ENCODE data around the gene DISC1.
A peak's percentile ranks its signal among the peaks of the same experiment; 100 is the strongest.
"Not testable (repeated sequence)": the region's sequence is repeated elsewhere in the genome, so short reads cannot be mapped to it uniquely, and the experiment has no call there.

The DISC1 gene

DNA sequence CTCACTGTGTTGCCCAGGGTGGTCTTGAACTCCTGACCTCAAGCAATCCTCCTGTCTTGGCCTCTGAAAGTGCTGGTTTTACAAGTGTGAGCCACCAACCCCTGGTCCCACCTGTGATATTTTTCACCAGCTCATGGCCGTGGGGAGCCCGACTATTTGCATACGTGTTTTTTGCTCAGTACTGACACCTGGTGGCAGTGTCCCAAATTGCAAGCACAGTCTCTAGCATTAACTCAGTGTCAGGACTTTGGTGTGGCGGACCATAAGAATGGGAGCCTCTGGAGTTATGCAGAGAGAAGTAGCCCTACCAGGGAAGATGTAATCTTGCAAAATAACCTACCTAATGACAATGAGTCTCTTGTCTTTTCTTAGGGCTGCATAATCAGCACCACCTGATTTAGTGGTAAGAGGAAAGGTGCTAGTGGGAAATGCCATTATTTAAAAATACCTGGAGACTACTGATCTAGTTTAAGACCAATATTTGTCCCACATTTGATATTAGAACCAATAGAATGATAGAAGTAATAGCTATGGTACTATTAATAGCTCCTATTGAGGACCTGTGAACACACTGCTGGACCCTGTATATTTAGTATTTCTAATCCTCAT, 305.4 kb downstream of the DISC1 start:
- DNase-seq (ENCODE audit: low spot score), result no peak

DNA sequence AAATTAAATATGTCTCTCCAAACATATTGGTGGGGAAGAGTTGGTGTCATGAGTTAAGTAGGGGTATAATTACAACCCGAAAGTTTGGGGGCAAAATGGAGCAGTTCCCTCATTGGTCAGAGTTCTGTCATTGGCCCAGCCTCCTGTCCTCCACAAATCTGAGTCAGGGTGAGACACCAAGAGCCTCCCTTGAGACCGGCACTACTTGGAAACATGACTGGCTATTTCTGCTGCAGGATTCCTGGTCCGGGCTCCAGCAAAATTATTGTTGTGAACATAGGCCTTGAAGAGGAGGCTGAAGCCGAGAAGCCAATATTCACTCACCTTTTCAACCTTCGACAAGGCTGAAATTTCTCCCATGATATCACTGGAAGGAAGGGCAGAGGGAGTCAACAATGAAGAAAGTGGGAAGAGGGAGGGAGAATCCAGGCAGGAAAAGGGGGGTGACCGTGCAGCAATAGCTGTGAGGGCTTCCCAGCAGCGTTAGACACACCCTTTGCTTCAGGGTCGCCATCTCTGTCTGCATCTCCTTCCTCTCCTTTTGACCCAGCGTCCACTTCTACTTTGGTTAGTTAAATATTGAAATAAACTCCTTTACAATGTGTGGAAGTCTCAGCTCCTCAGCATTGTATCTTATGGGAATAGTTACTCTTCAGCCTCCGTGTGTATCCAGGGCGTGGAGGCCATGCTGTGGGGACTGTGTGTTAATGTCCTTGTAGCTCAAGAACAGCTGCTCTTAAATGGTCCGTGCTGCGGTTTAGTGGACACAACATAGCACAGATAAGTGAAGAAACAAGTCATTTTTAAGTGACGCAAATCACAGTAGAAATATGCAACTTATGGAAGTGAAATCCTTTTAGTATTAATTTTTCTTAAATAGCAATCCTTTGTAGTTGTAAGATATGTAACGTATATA, 307.4 kb downstream of the DISC1 start:
- no peak for DNase-seq (ENCODE audit: low spot score)

DNA sequence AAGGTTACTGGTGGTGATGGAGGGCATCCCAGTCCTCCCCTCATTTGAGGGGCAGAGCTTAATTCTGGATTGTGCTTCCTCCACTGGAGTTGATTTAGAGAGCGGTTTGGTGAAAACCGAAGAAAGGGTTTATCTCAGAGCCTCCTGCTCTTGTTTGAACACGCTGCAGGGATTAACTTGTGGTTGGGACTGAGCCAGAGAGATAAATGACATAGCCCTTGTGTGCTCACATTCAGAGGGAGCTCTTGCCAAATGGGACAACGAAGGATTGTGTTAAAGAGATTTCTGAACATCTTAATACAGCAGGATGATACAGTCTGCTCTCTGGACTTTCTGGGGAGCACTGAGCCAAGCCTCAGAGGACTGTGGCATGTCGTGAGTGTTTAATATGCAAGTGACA, 308.2 kb downstream of the DISC1 start:
- peak; percentile 34 for DNase-seq (ENCODE audit: low spot score)

DNA sequence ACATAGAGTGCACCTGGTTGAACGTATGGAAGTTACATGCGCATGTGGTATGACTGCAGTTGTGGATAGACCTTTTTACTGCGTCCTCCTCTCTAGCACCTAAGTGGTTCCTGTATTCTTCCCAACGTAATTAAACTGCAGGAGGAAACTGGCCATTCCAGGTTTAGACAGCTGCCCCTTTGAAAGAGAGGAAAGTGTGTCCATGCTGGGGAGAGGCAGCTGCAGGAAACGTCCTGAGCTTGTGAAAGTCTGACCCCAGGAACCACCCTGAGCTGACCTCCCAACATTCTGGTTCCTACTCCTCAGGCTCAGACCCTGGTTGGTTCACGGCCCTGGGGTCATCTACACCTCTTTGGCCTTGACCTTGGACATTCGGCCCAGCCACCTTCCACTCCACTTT, 309.3 kb downstream of the DISC1 start:
- DNase-seq (ENCODE audit: low spot score), result no peak

DNA sequence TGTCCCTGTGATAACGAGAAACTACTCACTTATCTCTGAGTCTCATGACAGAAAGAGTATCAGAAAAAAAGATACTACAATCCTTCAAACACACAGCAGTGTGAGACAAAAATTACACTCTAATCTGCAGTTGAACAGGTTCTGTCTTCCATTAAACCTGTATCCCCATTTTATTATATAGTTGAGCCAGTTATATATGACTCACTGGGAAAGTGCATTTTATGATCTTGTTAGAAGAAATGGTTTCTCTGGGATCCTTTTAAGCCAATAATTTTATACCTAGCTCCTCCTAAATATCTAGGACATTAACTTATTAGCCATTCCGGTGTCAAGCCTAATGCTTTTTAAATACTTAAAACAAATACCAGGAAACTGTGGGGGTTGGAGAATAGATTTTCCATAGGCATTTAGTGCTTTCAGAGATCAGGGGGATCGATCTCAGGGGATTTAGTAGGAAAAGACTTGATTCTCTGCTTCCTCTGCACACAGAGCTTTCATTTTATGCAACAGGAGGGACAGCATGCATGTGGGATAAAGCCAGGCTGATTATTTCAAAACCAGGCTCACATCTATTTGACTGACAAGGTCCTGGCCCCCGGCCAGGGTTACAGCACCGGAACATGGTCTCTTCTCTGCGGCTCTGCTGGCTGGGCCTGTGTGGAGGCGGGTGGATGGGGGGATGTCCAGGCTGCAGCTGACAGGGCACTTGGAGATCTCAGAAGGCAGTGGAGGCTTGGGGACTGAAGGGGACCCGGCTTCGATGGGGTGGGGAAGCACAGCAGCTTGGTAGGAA, 310.6 kb downstream of the DISC1 start:
- DNase-seq (ENCODE audit: low spot score), result no peak

DNA sequence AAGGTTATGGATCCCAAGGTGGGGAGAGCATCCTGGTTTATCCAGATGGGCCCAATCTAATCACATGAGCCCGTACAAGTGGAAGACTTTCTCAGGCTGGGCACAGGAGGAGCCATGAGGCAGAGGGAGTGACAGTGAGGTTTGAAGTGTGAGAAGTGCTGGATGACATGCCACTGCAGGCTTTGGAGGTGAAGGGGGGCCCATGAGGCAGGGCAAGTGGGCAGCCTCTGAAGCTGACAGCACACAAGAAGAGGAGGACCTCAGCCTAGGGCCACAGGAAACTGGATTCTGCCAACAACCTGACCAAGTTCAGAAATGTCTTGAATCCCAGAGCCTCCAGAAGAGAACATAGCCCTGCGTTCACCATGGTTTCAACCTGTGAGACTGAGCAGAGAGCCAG, 311.6 kb downstream of the DISC1 start:
- DNase-seq (ENCODE audit: low spot score), result no peak

DNA sequence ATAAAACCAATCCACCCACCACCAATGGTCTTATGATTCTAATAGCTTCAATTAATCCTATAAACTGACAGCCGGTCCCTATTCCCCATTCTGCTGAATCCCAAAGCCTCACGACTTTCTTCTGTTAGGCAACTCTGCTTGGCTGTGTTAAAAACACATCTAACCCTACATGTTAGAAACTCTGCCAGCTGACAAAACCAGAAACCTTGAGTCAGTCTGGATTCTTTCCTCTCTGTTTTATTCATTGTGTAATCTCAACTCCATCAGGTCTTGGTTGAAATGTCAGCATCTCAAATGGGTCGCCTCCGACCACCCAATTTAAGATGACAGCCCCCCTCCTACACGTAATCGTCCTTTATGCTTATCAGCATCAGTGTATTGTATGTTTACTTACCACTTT, 312.1 kb downstream of the DISC1 start:
- DNase-seq (ENCODE audit: low spot score), result no peak

DNA sequence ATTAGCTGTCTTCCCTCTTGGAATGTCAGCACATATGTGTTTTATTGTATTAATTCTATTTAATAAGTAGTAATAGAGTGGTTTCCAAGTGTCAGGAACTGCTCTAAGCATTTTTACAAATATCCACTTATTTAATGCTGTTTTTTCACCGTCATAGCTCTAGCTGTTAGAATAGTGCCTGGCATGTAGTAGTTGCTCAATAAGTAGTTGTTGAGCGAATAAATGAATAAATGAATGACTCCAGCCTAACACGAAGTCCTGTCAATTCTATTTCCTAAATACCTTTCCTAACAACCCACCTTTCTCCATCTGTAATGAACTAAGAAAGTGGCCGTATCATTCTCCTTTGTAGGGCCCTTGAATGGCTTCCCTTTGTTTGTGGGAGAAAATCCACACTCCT, 312.5 kb downstream of the DISC1 start:
- DNase-seq (ENCODE audit: low spot score), result no peak

DNA sequence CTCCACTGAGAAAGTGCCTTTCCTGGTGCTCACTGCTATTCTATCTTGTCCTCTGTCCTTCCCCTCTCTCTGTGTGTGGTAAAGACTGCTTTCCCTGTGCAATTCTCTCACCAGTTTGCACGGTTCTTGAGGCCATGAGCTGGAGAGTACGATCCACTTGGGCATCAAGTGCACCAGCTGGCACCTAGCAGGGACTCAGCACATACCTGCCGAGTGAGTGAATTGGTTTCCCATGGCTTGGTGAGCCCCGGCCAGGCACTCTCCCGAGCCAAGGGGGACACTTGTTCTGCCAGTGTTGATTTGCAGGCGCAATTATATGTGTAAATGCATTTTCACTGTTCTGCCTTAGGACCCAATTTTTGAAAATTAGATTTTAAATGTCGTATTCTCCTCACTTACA, 313.5 kb downstream of the DISC1 start:
- DNase-seq (ENCODE audit: low spot score), result no peak

DNA sequence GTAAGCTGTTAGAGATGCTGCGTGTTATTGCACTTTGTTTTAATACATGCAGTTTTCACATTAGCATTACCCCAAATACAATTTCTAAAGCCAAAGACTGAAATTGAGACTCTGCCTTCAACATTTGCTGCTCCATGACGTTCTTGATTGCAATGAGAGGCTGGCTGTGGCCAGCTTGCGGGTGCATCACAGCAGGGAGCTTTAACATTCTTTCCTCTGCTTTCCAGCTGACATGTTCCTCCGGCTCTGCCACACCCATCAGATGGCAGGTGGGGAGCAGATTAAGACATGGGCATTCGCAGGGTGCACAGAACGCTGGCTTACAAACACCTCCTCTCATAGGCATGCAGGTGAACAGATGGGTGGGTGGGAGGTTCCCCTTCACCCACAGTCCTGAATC, 314.1 kb downstream of the DISC1 start:
- no peak for DNase-seq (ENCODE audit: low spot score)

DNA sequence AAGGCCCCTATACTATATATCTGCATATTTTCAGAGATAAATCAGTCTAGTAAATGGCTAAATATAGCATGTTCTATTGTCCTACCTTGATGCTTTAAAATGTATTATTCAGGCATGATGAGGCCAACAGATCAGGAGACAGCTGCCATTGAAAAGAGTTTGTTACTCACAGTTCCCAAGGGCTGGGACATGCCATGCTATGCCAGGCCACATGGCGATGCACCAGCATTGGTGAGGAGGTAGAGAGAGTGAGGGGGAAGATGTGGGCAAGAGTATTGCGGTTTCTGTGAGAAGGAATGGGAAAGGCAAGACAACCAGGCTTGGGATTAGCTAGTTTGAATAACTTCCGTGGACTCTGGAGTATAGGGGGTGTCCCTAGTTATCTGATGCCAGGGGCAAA, 316.5 kb downstream of the DISC1 start:
- DNase-seq (ENCODE audit: low spot score), result no peak

DNA sequence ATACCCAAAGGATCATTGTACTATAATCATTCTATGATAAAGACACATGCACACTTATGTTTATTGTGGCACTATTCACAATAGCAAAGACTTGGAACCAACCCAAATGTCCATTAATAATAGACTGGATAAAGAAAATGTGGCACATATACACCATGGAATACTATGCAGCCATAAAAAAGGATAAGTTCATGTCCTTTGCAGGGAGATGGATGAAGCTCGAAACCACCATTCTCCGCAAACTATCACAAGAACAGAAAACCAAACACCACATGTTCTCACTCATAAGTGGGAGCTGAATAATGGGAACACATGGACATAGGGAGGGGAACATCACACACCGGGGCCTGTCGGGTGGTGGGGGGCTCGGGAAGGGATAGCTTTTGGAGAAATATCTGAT, 321.5 kb downstream of the DISC1 start:
- not testable (repeated sequence) for DNase-seq (ENCODE audit: low spot score)

DNA sequence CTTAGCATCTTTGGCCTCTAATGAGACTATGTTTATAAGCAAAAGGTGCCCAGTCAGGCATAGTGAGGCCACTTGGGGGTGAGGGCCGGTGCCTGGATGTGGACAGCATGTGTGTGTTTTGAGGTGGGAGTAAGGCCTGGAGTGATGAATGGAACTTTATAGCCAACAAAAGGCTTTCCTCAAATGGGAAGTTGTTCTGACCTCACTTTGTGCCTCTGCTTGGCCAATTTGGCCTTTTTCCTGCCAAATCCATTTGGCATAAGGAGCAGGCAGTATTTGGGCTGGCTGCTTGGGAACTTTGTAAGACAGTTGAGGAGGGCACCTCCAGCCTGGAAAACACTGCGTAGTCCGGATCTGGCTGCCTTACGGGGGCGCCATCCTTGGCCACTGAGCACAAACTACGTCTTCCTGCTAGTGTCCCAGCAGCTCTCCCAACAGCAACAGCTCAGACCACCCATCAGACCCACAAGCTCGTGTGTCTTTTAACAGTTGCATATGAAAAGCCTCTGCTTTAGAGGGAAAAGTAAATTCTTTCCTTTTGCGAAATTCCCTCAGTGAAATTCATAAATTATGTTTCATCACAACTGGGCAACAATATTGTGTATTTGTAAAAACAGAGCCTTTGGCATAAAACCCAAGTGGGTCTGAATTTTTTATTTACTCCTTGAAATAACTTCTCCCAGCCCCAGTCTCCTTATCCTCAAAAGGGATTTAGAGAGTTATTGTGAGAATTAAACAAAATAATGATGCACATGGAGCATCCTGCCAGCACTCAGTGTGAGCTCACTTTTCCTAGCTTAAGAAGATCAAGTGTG, 322.9 kb downstream of the DISC1 start:
- peak; percentile 53 for DNase-seq (ENCODE audit: low spot score)

DNA sequence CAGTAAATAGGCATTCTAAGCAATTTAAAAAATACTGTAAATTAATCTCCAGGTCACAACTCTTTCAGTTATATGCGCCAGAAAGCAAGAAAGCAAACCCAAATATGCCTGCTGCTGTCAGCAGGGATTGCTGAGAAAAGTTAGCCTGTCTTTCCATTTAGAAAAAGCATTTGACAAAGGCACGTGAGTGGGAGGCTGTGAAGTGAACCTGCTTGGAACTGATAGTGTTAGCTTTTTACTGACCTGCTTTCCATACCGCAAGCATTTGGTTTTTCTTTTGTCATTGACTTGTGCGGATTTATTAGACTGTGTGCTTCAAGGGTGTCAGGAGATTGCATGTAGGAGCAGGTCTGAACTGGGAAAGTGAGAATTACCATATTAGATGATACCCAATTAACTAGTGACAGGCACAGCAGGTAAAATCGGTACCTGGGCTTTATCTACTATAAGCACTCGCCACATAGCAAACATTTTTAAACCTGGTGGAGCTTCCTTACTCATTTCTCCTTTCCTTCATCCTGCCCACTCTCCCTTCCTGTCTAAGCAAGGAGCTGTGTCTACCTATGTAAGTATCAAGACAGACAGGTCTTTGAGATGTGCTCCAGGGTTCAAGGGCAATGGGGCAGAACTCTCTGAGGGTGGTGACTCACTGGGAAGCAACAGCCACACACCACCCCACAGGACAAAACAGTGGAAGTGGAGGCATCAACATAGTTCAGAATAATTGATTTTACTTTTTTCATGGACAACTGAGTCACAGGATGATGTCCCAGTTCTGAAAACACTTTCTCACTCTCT, 323.9 kb downstream of the DISC1 start:
- DNase-seq (ENCODE audit: low spot score), result no peak

DNA sequence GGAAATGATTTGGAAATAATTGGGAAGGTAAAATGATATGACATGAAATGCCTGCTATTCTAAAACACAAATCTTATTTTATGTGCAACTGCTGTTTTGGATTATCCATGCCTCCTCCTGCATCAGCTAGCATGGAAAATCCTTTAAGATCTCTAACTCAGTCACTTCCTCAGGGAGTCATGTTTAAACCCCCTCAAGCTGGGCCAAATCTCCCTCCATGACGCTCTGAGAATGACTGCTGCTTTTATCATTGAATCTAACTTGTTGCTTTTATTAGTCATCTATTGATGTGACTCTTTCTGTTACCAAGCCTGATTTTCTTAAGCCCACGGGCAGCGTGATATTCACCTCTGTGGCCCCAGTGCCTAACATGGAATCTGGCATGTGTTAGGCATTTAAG, 324.8 kb downstream of the DISC1 start:
- DNase-seq (ENCODE audit: low spot score), result no peak

DNA sequence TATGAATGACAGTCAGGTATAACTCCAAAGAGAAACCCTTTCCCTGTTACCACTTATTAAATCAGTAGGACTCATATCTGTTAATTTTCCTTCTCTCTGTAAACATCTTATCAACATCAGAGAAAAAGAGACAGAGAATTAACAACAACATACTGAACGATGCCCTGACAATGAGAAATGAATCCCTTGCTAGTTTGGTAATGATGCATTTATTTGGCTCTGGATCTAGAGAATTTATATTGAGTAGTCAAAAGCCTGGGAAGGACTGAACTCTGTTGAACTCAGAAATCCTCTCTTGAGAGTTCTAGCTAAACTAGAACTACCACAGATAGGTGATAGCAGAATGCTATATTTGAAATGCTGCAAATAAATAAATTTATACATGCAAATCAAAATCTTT, 325.6 kb downstream of the DISC1 start:
- DNase-seq (ENCODE audit: low spot score), result no peak

DNA sequence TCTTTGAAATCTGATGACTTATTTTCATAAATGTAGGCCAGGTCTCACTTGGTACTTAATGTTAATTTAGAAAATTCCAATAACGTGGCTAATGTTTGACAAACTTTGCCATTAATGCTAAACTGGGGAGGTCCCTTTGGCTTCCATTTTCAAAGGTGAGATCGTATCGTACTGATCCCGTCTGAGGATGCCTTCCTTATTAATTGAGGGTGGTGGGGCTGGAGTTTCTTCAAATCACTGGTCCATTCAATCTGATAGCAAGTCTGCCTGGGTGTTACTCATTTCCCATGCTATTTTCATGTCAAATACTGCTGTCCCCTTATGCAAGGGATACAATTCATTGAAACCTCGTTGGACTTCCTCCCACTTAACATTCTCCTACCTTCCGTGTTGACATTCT, 327.1 kb downstream of the DISC1 start:
- no peak for DNase-seq (ENCODE audit: low spot score)

DNA sequence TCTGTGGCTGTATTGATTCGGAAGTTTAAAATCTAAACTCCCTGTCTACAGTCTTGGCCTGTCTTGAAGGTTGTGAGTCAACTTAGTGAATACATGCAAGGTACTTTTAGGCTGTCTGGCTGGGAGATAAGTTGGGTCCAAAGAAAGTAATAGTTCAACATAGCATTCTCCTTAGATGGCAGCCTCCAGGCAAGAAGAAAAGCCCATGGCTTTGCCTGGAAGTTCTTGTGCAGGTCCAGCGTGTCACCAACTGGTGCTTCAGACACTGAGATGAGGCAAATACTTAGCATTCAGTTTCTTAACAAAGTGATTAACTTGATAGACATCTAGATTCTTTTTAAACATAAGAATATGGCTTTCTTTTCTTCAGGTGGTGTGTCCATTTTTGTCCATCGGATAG, 328.2 kb downstream of the DISC1 start:
- DNase-seq (ENCODE audit: low spot score), result no peak

DNA sequence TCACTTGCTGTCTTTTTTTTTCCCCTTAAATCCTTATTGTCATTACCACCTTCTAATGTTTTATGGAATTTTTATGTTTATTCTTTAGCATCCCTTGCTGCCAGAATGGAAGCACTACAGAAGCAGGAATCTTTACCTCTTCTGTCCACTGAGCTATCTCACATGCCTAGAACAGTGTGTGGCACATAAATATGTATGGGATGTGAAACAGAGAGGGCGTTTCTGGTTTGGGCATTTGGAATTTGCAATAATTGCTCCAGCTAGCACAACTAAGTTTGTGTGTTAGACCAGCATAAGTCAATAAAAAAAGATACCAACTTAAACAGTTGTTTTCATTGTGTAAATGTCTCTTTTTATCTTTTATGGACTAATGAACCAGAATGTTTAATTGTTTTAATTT, 330.8 kb downstream of the DISC1 start:
- DNase-seq (ENCODE audit: low spot score), result no peak

DNA sequence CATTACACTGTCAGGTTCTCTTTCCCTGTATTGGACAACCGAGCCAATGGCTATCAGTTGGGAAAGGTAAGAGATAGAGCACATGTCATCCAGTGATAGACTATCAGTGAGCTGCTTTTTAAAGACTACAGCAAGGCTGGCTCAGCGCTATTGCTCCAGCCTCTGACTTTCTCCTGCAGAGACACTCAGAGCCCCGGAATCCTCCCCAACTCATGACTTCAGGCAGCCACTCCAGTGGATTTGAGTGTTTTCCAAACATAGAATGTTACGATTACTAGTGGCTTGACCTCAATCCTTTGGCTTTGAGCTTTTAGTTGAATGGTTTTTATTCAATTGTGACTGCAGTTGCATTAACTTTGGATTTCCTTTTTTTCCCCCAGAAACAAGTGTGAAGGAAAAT, 331.9 kb downstream of the DISC1 start:
- DNase-seq (ENCODE audit: low spot score), result no peak

DNA sequence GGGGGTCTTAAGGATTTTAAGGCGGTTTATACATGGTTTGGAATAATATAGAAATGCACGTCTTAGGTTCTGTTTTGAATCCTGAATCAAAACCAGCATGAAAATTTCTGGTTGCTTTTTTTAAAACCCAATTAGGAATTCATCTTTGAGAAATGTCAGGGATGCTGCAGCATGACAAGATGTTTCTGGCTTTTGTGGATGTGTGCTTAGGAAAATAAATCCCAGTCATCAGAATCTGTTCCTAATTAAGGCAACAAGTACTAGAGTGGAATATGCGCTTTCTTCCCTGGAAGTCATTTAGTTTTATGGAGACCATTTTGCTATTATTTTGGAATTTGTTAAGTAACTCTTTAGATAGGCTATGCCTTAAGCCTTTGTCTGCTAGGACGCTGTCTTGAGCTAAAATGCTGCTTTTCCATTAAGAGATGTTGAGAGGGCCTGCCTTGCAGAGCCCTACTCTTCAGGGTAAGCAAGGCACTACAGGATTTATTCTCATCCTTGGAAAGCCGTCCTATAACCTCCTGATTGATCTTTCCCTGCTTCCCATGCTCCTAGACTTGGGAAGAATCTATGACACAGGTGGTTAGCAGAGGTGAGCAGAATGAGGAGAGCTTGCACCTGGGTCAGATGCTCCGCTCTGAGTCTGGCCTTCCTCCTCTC, 332.8 kb downstream of the DISC1 start:
- no peak for DNase-seq (ENCODE audit: low spot score)

Data from pons (tissue), 1 donor.